ENCODE measurements around the gene AGAP1.

Gene AGAP1

DNA sequence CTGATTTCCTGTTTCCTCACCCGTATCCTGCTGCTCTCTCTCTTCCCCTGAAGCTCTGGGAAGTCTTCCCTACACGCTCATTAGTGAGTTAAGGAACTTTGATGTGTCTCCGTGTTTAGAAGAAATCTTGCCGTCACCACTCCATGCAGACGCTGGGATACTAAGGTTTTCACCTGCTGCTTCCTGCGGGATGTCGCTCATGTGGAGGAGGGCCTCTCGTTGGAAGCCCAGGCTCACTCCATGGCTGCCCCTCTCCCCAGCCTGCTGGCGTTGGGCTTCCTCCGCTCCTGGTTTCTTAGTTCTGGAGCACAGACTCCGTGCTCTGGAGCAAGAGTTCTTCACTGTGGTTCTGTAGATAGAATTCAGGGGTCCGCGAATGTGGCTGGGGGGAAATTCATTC lies 348.0 kb downstream of the AGAP1 start:
- no peak for DNase-seq (ENCODE audit: low read depth, low spot score)

DNA sequence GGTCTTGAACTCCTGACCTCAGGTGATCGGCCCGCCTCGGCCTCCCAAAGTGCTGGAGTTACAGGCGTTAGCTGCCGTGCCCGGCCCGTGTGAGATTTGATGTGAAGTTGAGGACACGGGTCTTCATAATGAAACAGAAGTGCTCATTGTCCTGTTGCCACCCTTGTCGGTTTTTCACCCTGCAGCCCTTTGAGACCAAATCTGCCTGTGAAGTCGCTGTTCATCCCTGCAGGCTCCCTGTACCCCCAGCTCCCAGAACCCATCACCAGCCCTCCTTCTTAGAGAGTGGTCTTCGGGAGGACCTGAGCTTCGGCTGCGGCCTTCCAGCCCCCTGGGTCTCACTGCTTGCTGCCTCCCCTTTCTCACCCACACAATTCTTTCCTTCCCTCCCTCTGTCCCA lies 349.1 kb downstream of the AGAP1 start:
- DNase-seq (ENCODE audit: low read depth, low spot score), result no peak

GRCh38 chr2:235843591-235844395 lies 349.9 kb downstream of the AGAP1 start:
- no peak for DNase-seq (ENCODE audit: low read depth, low spot score)

DNA sequence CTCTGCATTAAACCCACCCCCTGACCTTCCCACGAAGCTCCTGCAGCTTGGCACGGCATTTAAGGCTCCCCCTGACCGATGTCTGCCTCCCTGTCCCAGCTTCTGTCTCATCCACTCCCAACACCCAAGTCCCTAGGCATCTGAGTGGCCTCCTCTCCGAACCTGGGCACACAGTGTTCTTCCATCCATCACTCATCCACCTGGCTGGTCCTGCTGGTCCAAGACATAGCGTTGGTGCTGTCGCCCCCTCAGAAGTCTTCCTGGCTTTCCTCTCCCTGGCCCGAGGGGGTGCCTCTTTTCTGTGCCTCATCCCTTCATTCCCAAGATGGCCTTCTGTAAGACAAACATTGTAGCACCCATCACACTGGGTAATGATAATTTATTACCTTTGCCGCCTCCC lies 350.7 kb downstream of the AGAP1 start:
- no peak for DNase-seq (ENCODE audit: low read depth, low spot score)

- DNase-seq (ENCODE audit: low read depth, low spot score), result no peak
Observed at GRCh38 chr2:235845245-235845644, 351.4 kb downstream of the AGAP1 start.

DNA sequence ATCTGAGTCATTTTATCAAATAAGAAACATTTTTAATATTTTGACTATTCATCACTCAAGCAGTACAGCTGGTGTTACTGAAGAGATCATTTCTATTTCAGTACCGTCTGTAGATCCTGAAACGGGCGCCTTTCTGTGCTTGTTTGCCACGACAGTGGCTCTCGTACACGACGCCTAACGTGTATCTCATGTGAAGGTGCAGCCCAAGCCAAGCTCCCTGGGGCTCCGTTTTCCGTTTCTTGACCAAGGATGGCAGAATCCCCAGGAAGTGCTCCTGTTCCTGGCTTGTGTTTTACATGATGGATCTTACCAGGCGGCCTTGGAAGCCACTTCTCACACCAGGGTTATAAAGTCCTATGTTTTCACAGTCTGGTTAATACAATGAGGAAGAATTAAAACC lies 353.7 kb downstream of the AGAP1 start:
- DNase-seq (ENCODE audit: low read depth, low spot score), result no peak

- DNase-seq (ENCODE audit: low read depth, low spot score), result no peak
Observed at GRCh38 chr2:235848055-235848454, 354.2 kb downstream of the AGAP1 start.

DNA sequence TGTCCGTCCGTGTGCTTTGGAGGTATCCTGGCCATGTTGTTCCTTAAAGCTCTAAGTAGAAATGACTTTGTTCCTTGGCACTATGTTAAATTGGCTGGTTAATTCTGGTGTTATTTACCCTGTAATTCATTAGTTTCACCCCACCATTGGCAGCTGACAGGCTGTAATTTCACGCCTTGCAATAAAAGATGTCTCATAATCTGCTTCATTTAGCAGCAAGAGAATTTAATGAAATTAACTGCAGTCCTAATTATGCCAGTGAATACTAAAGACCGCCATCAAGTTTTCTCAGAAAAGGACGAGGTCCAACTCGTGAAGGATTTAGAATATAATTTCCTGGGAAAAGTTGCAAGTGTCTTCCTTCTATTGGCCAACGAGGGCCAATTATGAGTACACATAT lies 355.1 kb downstream of the AGAP1 start:
- DNase-seq (ENCODE audit: low read depth, low spot score), result no peak

- DNase-seq (ENCODE audit: low read depth, low spot score), result no peak
Observed at GRCh38 chr2:235849489-235849888, 355.6 kb downstream of the AGAP1 start.

DNA sequence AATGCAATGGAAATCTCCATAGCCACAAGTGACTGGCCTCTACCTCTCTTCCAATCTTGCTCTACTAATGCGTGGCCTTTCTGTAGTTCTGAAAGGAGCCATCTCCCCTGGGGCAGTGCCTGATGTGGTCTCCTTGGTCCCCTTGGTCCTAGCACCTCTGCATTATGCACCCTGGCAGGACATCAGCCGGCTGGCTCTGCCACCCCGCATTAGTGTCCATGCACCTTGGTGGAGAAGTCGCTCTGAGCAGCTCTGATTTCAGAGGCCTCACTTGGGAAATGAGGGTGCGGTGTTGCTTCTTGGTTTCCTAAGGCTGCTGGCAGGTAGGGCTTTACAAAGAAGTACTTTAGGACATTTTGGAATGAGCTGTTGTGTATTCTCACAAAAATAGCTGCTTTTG lies 356.4 kb downstream of the AGAP1 start:
- DNase-seq (ENCODE audit: low read depth, low spot score), result no peak

DNA sequence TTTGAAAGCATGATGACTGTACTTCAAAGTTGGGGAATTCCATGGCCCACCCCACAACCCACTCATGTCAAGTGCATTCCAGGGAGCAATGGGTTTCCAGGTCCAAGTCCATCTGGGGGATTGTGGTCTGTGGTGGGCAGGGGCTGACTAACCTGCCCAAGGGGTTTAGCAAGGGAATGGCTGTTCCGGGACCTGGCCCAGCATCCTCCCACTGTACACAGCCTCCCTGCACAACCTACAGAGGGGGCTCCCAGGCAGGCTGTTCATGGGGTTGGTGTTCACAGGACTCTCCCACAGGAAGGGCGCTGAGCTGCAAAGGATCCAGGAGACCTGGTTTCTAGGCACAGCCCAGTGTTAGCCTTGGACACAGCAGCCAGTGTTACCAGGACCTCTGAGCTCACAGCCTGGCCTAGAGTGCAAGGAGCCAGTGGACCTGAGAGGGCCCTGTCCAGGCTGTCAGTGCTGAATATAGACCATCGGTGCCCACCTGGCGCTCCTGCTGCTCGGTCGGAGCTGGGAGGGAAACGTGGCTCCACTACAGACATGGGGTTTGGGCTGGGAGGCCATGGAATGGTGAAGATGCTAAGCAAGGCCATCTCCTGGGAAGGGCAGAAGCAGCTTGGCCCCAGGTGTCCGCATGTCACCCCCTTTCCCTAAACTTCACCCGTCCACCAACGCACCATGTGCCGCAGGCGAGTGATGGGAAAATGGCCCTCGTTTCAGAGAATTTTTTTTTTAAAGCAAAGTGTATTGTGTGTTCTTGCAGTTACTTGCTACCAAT lies 357.1 kb downstream of the AGAP1 start:
- DNase-seq (ENCODE audit: low read depth, low spot score), result peak; percentile 16

GRCh38 chr2:235851828-235852525 lies 358.1 kb downstream of the AGAP1 start:
- DNase-seq (ENCODE audit: low read depth, low spot score), result no peak

- no peak for DNase-seq (ENCODE audit: low read depth, low spot score)
Observed at GRCh38 chr2:235852526-235852920, 358.7 kb downstream of the AGAP1 start.

DNA sequence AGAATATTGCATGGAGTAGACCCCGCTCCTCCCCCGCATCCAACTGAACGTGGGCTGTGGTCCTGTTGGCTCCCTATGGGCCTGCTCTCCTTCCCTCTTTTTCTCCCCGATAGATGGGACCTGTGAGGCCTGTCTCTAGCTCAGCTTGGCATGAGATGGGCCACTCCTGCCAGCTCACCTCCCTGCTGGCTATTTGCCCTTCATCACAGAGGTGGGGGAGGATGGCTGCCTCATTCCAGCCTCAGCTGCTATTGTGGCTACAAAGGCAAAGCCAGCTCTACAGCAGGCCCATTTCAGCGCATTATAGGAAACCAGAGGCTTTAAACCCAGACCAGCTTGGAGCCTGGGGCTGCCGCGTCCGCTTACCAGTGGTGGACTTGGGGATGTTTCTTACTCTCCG lies 360.4 kb downstream of the AGAP1 start:
- DNase-seq (ENCODE audit: low read depth, low spot score), result no peak

GRCh38 chr2:235855011-235855410 lies 361.2 kb downstream of the AGAP1 start:
- DNase-seq (ENCODE audit: low read depth, low spot score), result no peak

DNA sequence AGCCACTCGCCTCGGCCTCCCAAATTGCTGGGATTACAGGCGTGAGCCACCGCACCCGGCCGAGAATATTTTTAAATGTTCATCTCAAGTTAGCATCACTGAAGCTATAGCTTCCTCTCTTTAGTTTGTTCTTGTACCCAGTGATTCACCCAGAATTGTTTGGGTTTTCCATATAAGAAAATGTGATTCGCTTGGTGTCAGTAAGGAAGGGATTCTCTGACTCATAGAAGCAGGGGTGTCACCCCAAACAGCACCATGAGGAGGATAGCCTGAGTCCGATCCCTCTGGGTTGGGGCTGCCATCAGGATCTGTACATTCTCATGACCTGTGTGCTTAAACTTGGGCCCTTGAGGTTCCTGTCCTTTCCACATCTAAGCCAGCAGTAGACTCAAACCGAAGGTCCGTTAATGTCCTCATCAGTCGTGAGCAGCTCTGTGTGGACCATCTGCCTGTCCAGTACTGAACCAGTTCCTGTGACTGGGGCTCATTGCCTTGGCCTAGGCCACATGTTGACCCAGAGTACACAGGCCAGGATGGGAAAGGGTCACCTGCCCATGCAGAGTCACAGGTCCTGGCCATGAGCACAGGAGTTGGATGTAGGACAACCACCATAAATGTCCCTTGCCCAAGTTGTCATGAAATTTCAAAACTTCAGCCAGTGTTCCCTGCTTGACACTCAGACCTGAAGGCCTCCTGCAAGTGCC lies 362.5 kb downstream of the AGAP1 start:
- no peak for DNase-seq (ENCODE audit: low read depth, low spot score)

GRCh38 chr2:235857598-235857997 lies 363.8 kb downstream of the AGAP1 start:
- DNase-seq (ENCODE audit: low read depth, low spot score), result no peak

- DNase-seq (ENCODE audit: low read depth, low spot score), result no peak
Observed at GRCh38 chr2:235858881-235859280, 365.0 kb downstream of the AGAP1 start.

GRCh38 chr2:235859651-235860050 lies 365.8 kb downstream of the AGAP1 start:
- DNase-seq (ENCODE audit: low read depth, low spot score), result no peak

DNA sequence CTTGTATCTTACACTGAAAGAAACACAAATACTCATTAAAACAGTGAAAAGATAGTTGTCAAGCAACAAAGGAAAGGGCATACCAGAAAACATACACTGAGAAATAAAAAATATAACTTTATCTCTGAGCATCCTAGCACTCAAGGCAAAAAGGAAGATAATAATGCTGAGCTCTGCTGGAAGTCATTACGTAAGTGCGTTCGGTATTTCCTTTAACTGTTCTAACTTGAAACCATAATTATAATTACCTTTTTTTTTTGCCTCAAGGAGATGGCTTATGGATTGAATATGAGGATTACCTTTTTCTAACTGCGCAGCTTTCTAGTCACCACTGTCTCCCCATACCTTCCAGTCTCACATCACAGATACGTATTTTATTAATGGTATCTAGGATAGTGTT lies 366.3 kb downstream of the AGAP1 start:
- DNase-seq (ENCODE audit: low read depth, low spot score), result no peak

DNA sequence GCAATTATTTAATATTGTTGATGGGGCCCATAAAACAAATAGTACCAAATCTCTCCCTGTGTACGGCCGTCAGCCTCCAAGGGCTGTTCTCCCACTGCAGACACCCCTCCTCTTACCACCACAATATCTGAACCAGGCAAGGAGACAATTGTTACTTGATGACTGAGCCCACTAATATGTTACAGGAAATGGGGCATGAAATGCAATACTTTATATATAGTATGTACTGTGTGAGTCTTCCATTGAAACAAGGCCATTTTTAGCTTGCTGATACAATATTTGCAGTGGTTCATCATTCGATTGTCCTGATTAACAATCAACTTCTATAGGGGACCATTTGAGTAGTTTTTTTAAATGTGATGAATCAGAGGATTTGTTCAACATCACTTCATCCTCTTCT lies 367.0 kb downstream of the AGAP1 start:
- DNase-seq (ENCODE audit: low read depth, low spot score), result no peak

GRCh38 chr2:235861383-235861782 lies 367.5 kb downstream of the AGAP1 start:
- DNase-seq (ENCODE audit: low read depth, low spot score), result no peak
